ELR (cell line): ENCODE measurements around the gene SAE1.
A peak's percentile ranks its signal among the peaks of the same experiment; 100 is the strongest.

ENCODE experiments used
- DNase-seq: peaks from one replicate; pipeline ENCODE4 v3.0.0-alpha.2; 2015; ENCODE audit warnings: low read depth

SAE1 gene

DNA sequence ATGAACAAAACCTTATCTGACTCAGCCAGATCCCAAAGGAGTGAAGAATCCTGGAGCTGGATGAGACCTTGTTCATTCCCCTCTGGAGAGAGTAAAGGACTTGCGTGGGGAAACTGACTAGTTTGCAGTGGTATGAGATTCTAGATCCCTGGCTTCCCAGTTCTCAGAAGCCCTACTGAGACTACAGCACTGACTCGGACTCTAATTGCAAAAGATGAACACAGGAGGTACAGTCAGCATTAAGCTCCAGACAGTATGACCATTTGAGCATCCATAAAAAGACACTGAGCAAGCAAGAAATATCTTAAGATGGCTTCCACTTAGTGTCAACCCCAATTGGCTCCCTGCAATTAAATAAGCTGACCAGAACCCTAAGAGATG is 23.8 kb upstream of the SAE1 start:
- peak; percentile 30 for DNase-seq

DNA sequence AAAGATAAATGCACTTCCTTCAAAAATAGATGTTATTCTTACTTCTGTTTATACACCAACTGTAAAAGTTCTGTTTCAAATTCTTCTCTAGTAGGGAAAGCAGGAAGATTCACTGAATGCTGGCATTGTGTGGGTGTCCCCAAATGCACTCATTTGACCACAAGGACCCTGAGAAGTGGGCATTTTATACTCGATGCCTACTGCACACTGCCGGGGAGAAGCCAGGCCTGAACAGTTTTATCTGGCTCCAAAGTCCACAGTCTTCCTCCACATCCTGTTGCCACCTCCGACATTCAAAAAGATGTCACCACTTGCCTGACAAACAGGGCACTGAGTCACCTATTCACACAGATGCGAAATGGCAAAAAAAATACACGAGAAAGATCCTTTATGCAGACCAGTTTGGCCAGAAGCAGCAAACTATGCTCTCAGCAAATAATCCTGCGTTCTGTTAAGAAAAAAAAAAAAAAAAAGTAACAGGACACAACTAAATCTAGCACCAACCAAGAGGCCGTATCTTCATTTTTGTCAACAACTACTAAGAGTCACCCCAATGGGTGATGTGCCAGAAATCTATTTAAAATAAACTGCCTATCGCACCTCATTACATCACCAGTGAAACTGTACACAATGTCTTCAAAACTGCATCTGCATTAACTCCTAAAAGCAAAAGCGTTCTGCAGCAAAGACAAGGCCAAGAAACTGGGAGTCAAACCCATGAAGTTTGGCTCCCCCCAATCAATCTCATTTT is 23.3 kb upstream of the SAE1 start:
- peak; percentile 43 for DNase-seq

- peak; percentile 22 for DNase-seq
These were observed 22.5 kb upstream of the SAE1 start for GRCh38 chr19:47107953-47108746.

DNA sequence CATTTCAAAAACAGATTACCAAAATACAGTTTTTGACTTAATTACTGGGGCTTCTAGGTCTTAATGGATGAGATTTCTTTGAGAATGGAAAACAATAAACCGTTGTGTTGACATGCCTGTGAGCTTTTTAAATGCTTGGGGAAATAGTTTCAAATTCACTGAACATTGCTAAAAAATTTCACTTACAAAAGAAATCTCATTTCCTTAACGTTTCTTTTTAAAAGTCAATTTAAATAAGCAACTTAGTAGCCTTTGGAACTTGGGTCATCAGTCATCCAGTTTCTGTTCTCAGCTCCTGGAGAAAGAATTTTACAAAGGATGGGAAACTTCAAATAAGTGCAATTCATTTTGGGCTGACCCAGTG is 21.5 kb upstream of the SAE1 start:
- no peak for DNase-seq

- peak; percentile 57 for DNase-seq
These were observed 20.9 kb upstream of the SAE1 start for GRCh38 chr19:47109541-47110375.

DNA sequence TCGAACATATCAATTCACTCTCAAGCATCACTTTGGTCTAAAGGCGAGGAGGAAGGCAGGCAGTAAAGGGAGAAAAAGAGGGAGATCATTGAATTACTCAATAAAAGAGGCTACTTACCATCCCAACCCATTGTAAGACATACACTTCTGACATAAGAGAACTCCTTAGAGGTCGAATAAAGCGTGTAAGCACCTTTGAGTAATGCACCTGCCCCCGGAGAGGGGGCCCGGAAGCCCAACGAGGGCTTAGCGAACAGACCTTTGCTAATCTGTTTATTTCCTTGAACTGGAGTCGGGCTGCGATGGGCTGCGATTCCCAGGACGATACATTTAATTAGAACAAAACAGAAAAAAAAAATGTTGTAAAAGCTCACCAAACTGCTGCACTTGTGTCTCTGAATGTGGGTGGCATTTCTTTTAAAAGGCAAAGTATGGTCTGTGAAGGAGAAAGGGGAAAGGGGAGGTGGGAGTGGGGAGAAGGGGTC is 20.1 kb upstream of the SAE1 start:
- peak; percentile 32 for DNase-seq

- DNase-seq = peak; percentile 47
These were observed 19.5 kb upstream of the SAE1 start for GRCh38 chr19:47111006-47111621.

GRCh38 chr19:47111682-47112165 is 18.9 kb upstream of the SAE1 start:
- DNase-seq = no peak

- peak; percentile 90 for DNase-seq
These were observed 18.3 kb upstream of the SAE1 start for GRCh38 chr19:47112166-47112996.

DNA sequence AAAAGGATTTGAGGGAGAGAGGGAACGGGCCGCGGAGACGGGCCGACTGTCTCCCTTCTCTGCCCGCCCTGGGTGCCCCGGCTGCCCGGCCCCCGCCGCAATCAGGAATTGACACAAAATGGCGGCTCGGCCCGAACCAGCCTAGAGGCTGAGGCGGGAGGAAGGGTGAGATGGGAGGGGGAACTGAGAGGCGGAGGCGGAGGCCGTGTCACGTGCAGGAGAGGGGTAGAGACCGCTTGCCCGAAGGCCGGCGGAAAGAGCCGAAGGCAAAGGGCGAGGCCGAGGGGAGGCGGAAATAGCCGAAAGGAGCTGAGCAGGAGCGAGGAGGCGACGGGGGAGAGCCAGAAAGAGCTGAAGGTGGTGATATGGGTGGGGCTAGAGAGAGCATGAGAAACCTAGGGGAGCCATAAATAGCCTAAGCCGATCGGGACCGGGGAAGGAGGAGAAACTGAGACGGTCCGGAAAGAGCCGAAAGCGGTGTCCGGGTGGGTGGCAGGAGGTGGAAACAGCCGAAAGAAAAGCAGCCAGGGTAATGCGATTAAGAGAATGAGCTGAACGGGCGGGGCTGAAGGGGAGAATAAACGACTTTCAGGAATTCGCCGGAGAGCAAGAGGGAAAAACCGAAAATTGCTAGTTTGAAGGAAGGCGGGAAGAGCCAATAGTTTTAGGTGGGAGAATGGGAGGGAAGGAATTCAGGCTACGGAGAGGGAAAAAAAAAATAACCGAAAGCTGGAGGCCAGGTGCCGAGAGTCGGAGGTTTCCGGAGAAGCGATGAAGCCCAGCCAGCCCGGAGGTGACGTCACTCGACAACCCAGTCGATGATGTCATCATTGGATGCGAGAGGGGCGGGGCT is 17.4 kb upstream of the SAE1 start, which contains the start of gene ZC3H4:
TSS of gene ZC3H4 (minus strand) at position 780 of the 853 bp plus-strand sequence. CDS start 1,192 bp downstream, outside the sequence.
- DNase-seq = peak; percentile 99

DNA sequence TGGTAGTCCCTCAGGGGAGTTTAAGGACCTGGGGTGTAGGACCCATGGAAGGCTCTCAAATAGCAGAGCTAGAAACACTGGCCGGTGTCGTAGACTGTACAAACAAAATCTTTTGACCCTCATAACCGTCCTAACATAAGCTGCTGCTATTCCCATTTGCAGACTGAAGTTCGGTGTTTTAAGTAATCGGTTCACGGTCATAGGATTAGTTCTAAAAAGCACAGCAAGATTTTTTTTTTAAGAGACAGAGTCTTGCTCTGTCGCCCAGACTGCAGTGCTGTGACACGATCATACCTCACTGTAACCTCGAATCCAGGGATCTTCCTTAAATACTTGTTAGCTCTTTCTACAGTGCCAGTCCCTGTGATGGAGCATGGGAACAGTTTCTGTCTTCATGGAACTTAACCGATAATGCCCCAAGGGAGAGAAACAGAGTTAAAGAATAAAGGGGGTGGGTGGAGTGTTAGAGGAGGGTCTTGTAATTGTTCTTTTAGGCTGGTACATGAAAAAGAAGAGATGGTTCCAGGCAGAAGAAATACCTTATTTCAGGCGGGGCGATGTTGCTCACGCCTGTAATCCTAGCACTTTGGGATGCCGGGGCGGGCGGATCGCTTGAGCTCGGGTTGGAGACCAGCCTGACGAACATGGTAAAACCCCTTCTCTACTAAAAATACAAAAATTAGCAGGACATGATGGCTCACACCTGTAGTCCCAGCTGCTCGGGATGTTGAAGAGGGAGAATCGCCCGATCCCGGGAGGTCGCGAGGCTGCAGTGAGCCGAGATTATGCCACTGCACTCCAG is 16.6 kb upstream of the SAE1 start:
- DNase-seq = no peak

DNA sequence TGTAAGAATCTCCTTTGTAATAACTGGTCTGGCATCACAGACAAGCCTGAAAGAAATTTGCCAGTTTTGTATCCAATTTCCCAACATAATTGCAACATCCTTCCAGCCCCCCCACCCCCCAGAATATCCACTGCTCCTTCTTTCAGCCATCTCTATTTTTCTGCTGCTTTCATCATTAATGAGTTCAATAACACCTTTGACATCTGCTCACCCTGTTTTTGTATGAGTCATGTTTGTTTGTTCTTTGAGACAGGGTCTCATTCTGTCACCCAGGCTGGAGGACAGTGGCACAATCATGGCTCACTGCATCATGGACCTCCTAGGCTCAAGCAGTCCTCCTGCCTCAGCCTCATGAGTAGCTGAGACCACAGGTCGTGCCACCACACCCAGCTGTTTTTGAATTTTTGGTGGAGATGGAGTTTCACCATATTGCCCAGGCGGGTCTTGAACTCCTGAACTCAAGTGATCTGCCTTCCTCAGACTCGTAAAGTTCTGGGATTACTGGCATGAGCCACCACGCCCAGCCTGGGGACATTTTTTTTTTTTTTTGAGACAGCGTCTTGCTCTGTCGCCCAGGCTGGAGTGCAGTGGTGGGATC is 10.1 kb upstream of the SAE1 start:
- no peak for DNase-seq

- DNase-seq = peak; percentile 85
These were observed 8.0 kb upstream of the SAE1 start for GRCh38 chr19:47122359-47123335.

DNA sequence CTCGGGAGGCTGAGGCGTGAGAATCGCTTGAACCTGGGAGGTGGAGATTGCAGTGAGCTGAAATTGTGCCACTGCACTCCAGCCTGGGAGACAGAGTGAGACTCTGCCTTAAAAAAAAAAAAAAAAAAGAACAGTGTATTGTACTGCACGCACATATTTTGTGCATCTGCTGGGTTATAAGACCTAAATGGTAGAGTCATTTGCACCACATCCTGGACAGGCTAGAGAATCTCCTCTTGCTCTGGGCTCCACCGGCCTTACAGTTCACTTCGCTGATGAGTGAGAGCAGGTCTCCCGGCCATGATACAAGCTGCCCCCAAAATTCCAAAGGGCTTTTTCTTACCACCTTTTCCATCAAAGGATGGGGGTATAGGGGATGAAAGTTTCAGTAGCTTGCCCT is 7.2 kb upstream of the SAE1 start:
- peak; percentile 58 for DNase-seq

- DNase-seq = peak; percentile 85
These were observed 5.5 kb upstream of the SAE1 start for GRCh38 chr19:47124937-47125668.

- DNase-seq = no peak
These were observed 5.0 kb upstream of the SAE1 start for GRCh38 chr19:47125669-47125938.

DNA sequence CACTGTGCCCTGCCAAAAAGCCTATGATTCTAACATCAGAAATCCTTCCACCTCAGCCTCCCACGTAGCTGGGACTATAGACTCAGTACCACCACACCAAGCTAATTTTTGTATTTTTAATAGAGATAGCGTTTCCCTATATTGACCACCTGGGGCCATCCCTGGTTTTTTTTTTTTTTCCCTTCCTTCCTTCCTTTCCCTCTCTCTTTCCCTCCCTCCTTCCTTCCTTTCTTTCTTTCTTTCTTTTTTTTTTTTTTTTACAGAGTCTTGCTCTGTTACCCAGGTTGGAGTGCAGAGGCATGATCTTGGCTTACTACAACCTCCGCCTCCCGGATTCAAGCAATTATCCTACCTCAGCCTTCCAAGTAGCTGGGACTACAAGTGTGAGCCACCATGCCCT is 1.1 kb upstream of the SAE1 start:
- DNase-seq = no peak
